ENCODE measurements around the gene SNTG2.
"Not testable (repeated sequence)": the region's sequence is repeated elsewhere in the genome, so short reads cannot be mapped to it uniquely, and the experiment has no call there.

The SNTG2 gene

GRCh38 chr2:908568-908967, 42.1 kb upstream of the SNTG2 start:
- no peak for TF ChIP-seq FOXP2 (optimal IDR thresholded peaks at IDR 0.05; ENCODE audit: control extremely low read depth, extremely low read length, insufficient read depth)
- no peak for TF ChIP-seq POLR2AphosphoS5 (IDR thresholded peaks at IDR 0.05; ENCODE audit: borderline replicate concordance, low read depth, low read length)
- TF ChIP-seq EZH2 (IDR thresholded peaks at IDR 0.05): no peak
- Histone ChIP-seq H3K9ac (ENCODE audit: insufficient read length) (no peak overlapping the region), H3K9me3 (ENCODE audit: low read depth, low read length) (no peaks in the 10 kb centered on the region), H3K4me3 (no peak overlapping the region), H3K27ac (no peak overlapping the region), H3K36me3 (ENCODE audit: insufficient read depth, low read length) (no peaks in the 10 kb centered on the region)
- DNase-seq (ENCODE audit: low read depth, low spot score): no peak

GRCh38 chr2:909764-910379, 40.8 kb upstream of the SNTG2 start:
- not testable (repeated sequence) for H3K36me3 ChIP-seq (ENCODE audit: insufficient read depth, low read length); H3K9ac ChIP-seq (ENCODE audit: insufficient read length); H3K4me3 ChIP-seq; H3K9me3 ChIP-seq (ENCODE audit: low read depth, low read length); H3K27ac ChIP-seq; DNase-seq (ENCODE audit: low read depth, low spot score)

- DNase-seq (ENCODE audit: low read depth, low spot score): no peak
- no peak overlapping the region for H3K27ac ChIP-seq
Observed at GRCh38 chr2:910698-911097, 40.0 kb upstream of the SNTG2 start.

GRCh38 chr2:915979-916378, 34.7 kb upstream of the SNTG2 start:
- H3K9me3 ChIP-seq (ENCODE audit: low read depth, low read length): no peaks in the 10 kb centered on the region
- no peak for TF ChIP-seq FOXP2 (optimal IDR thresholded peaks at IDR 0.05; ENCODE audit: control extremely low read depth, extremely low read length, insufficient read depth)
- no peak for TF ChIP-seq POLR2AphosphoS5 (IDR thresholded peaks at IDR 0.05; ENCODE audit: borderline replicate concordance, low read depth, low read length)
- no peak for TF ChIP-seq EZH2 (IDR thresholded peaks at IDR 0.05)
- no peaks in the 10 kb centered on the region for H3K36me3 ChIP-seq (ENCODE audit: insufficient read depth, low read length)
- no peak overlapping the region for H3K27ac ChIP-seq
- DNase-seq (ENCODE audit: low read depth, low spot score): no peak
- no peak overlapping the region for H3K4me3 ChIP-seq
- no peak overlapping the region for H3K9ac ChIP-seq (ENCODE audit: insufficient read length)

More at GRCh38 chr2:910698-911097, 40.0 kb upstream of the SNTG2 start:
- no peak for TF ChIP-seq EZH2 (IDR thresholded peaks at IDR 0.05)
- TF ChIP-seq POLR2AphosphoS5 (IDR thresholded peaks at IDR 0.05; ENCODE audit: borderline replicate concordance, low read depth, low read length): no peak
- TF ChIP-seq FOXP2 (optimal IDR thresholded peaks at IDR 0.05; ENCODE audit: control extremely low read depth, extremely low read length, insufficient read depth): no peak
- no peak overlapping the region for H3K9ac ChIP-seq (ENCODE audit: insufficient read length)
- H3K36me3 ChIP-seq (ENCODE audit: insufficient read depth, low read length): no peaks in the 10 kb centered on the region
- H3K9me3 ChIP-seq (ENCODE audit: low read depth, low read length): no peaks in the 10 kb centered on the region
- no peak overlapping the region for H3K4me3 ChIP-seq

- Histone ChIP-seq H3K4me3 (no peak overlapping the region), H3K9ac (ENCODE audit: insufficient read length) (no peak overlapping the region), H3K36me3 (ENCODE audit: insufficient read depth, low read length) (no peaks in the 10 kb centered on the region), H3K9me3 (ENCODE audit: low read depth, low read length) (no peaks in the 10 kb centered on the region), H3K27ac (no peak overlapping the region)
- DNase-seq (ENCODE audit: low read depth, low spot score): no peak
- no peak for TF ChIP-seq EZH2 (IDR thresholded peaks at IDR 0.05)
- TF ChIP-seq POLR2AphosphoS5 (IDR thresholded peaks at IDR 0.05; ENCODE audit: borderline replicate concordance, low read depth, low read length): no peak
Observed at GRCh38 chr2:916935-917334, 33.7 kb upstream of the SNTG2 start.

GRCh38 chr2:919672-920071, 31.0 kb upstream of the SNTG2 start:
- no peak overlapping the region for H3K4me3 ChIP-seq
- H3K27ac ChIP-seq: no peak overlapping the region
- no peaks in the 10 kb centered on the region for H3K36me3 ChIP-seq (ENCODE audit: insufficient read depth, low read length)
- H3K9me3 ChIP-seq (ENCODE audit: low read depth, low read length): no peaks in the 10 kb centered on the region
- TF ChIP-seq FOXP2 (optimal IDR thresholded peaks at IDR 0.05; ENCODE audit: control extremely low read depth, extremely low read length, insufficient read depth) (no peak), POLR2AphosphoS5 (IDR thresholded peaks at IDR 0.05; ENCODE audit: borderline replicate concordance, low read depth, low read length) (no peak), EZH2 (IDR thresholded peaks at IDR 0.05) (no peak)
- H3K9ac ChIP-seq (ENCODE audit: insufficient read length): no peak overlapping the region
- DNase-seq (ENCODE audit: low read depth, low spot score): no peak

GRCh38 chr2:920573-920972, 30.1 kb upstream of the SNTG2 start:
- no peak overlapping the region for H3K27ac ChIP-seq
- H3K9me3 ChIP-seq (ENCODE audit: low read depth, low read length): no peaks in the 10 kb centered on the region
- H3K36me3 ChIP-seq (ENCODE audit: insufficient read depth, low read length): no peaks in the 10 kb centered on the region
- no peak for TF ChIP-seq EZH2 (IDR thresholded peaks at IDR 0.05)
- no peak for TF ChIP-seq POLR2AphosphoS5 (IDR thresholded peaks at IDR 0.05; ENCODE audit: borderline replicate concordance, low read depth, low read length)
- TF ChIP-seq FOXP2 (optimal IDR thresholded peaks at IDR 0.05; ENCODE audit: control extremely low read depth, extremely low read length, insufficient read depth): no peak
- no peak for DNase-seq (ENCODE audit: low read depth, low spot score)
- H3K4me3 ChIP-seq: no peak overlapping the region
- H3K9ac ChIP-seq (ENCODE audit: insufficient read length): no peak overlapping the region

- no peak overlapping the region for H3K27ac ChIP-seq
- no peaks in the 10 kb centered on the region for H3K9me3 ChIP-seq (ENCODE audit: low read depth, low read length)
- H3K9ac ChIP-seq (ENCODE audit: insufficient read length): no peak overlapping the region
- TF ChIP-seq POLR2AphosphoS5 (IDR thresholded peaks at IDR 0.05; ENCODE audit: borderline replicate concordance, low read depth, low read length): no peak
- TF ChIP-seq EZH2 (IDR thresholded peaks at IDR 0.05): no peak
- no peak for TF ChIP-seq FOXP2 (optimal IDR thresholded peaks at IDR 0.05; ENCODE audit: control extremely low read depth, extremely low read length, insufficient read depth)
- H3K4me3 ChIP-seq: no peak overlapping the region
- DNase-seq (ENCODE audit: low read depth, low spot score): no peak
- no peaks in the 10 kb centered on the region for H3K36me3 ChIP-seq (ENCODE audit: insufficient read depth, low read length)
Observed at GRCh38 chr2:920999-921398, 29.6 kb upstream of the SNTG2 start.

GRCh38 chr2:922185-922584, 28.5 kb upstream of the SNTG2 start:
- no peak for TF ChIP-seq FOXP2 (optimal IDR thresholded peaks at IDR 0.05; ENCODE audit: control extremely low read depth, extremely low read length, insufficient read depth)
- TF ChIP-seq EZH2 (IDR thresholded peaks at IDR 0.05): no peak
- no peak for TF ChIP-seq POLR2AphosphoS5 (IDR thresholded peaks at IDR 0.05; ENCODE audit: borderline replicate concordance, low read depth, low read length)
- Histone ChIP-seq H3K9me3 (ENCODE audit: low read depth, low read length) (no peaks in the 10 kb centered on the region), H3K4me3 (no peak overlapping the region), H3K9ac (ENCODE audit: insufficient read length) (no peak overlapping the region), H3K36me3 (ENCODE audit: insufficient read depth, low read length) (no peaks in the 10 kb centered on the region), H3K27ac (no peak overlapping the region)
- DNase-seq (ENCODE audit: low read depth, low spot score): no peak
